GM12872 (cell line): Measurements from ENCODE around the gene ELOVL6.

ENCODE experiments used
- CTCF ChIP-seq: IDR thresholded peaks from 3 replicates; pipeline ENCODE4 v1.5.1; 2011; ENCODE audit warnings: low read depth, mild to moderate bottlenecking, low read length, moderate library complexity; ENCODE audit not compliant: insufficient read depth

Gene ELOVL6

GRCh38 chr4:110092646-110093045 lies 105.8 kb downstream of the ELOVL6 start:
- no peak for TF ChIP-seq CTCF

- TF ChIP-seq CTCF, result no peak
Observed at GRCh38 chr4:110091434-110092140, 106.8 kb downstream of the ELOVL6 start.

GRCh38 chr4:110088670-110089069 lies 109.7 kb downstream of the ELOVL6 start:
- no peak for TF ChIP-seq CTCF

- TF ChIP-seq CTCF, result no peak
Observed at GRCh38 chr4:110087070-110087708, 111.2 kb downstream of the ELOVL6 start.

GRCh38 chr4:110085131-110085530 lies 113.3 kb downstream of the ELOVL6 start:
- no peak for TF ChIP-seq CTCF

- no peak for TF ChIP-seq CTCF
Observed at GRCh38 chr4:110084154-110084553, 114.3 kb downstream of the ELOVL6 start.

GRCh38 chr4:110075891-110076290 lies 122.5 kb downstream of the ELOVL6 start:
- TF ChIP-seq CTCF, result no peak
